ENCODE measurements around the gene STAP2. TPM values are rescaled to one million over a fixed set of nuclear protein-coding genes. Genes with fewer than 3 reads are reported as not detected.
"Not testable (repeated sequence)": the region's sequence is repeated elsewhere in the genome, so short reads cannot be mapped to it uniquely, and the experiment has no call there.

STAP2 gene
- total and polyA plus RNA-seq, 2 donors (not counting 3 experiments of a cell fraction or from before 2014, with no cell fraction given) = 12.2 to 21.7 TPM

- no peak overlapping the region for H3K4me2 ChIP-seq (ENCODE audit: insufficient read depth, low read length)
- H4K20me1 ChIP-seq (replicated peaks; ENCODE audit: control insufficient read depth, extremely low read depth, insufficient read depth, low read length) = no peaks in the 10 kb centered on the region
- H3K4me3 ChIP-seq (replicated peaks in 1 of 3; ENCODE audit: insufficient read depth in 1 of 3, low read depth in 1 of 3, low read length in 3 of 3) = no peak overlapping the region
- intact Hi-C loops (cut with micrococcal nuclease) (no loop called here), dilution Hi-C loops (cut with MboI; ENCODE audit: extremely low pct_ligation_motif_present, low sequenced_read_pairs) (no loop called here)
- H3K9me3 ChIP-seq (replicated peaks; ENCODE audit: control insufficient read depth, insufficient read depth, low read length) = no peaks in the 10 kb centered on the region
- POLR2A ChIA-PET = no interaction called here
- no peak for DNase-seq (ENCODE audit: low read depth, low spot score)
- peaks cover 2 to 4% of the 10 kb centered on the region in 2 experiments for H3K36me3 ChIP-seq (ENCODE audit: control insufficient read depth in 2 of 2, extremely low read depth in 1 of 2, insufficient read depth in 2 of 2, low read length in 2 of 2)
- CTCF ChIA-PET = no interaction called here
- no peak overlapping the region for H2AFZ ChIP-seq (ENCODE audit: low read depth, low read length)
- no peak for TF ChIP-seq MYC (IDR thresholded peaks at IDR 0.05; ENCODE audit: low read depth, low read length)
- no peak for TF ChIP-seq FOS (IDR thresholded peaks at IDR 0.05; ENCODE audit: borderline replicate concordance, insufficient read depth, low read length)
- TF ChIP-seq POLR2A (IDR thresholded peaks at IDR 0.05; ENCODE audit: low read depth, low read length) = no peak
- TF ChIP-seq EZH2 (IDR thresholded peaks at IDR 0.05; ENCODE audit: borderline replicate concordance, low read depth, low read length, severe bottlenecking) = no peak
- TF ChIP-seq GATA2 (IDR thresholded peaks at IDR 0.05; ENCODE audit: insufficient read depth, insufficient read length, low read depth, low read length) = no peak
- no peak for TF ChIP-seq POLR2AphosphoS5 (IDR thresholded peaks at IDR 0.05; ENCODE audit: insufficient read depth, low read depth, low read length)
- no peak for TF ChIP-seq JUN (IDR thresholded peaks at IDR 0.05; ENCODE audit: borderline replicate concordance, insufficient read depth, insufficient read length, low read depth)
- no peak for TF ChIP-seq CTCF (IDR thresholded peaks at IDR 0.05; ENCODE audit: extremely low read depth in 1 of 2, insufficient read depth in 1 of 2, low read depth in 1 of 2, low read length in 2 of 2)
- TF ChIP-seq, protein P1, sequence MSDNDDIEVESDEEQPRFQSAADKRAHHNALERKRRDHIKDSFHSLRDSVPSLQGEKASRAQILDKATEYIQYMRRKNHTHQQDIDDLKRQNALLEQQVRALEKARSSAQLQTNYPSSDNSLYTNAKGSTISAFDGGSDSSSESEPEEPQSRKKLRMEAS (IDR thresholded peaks at IDR 0.05; ENCODE audit: insufficient read depth, insufficient read length) = no peak
- H3K79me2 ChIP-seq (ENCODE audit: control insufficient read depth, insufficient read depth, low read length) = no peaks in the 10 kb centered on the region
- H3K27ac ChIP-seq (ENCODE audit: insufficient read depth, low read depth, low read length) = no peak overlapping the region
- no peak for FAIRE-seq
- no peak overlapping the region for H3K9ac ChIP-seq (replicated peaks; ENCODE audit: extremely low read depth, insufficient read depth, low read length)
- H3K9me1 ChIP-seq (replicated peaks; ENCODE audit: control insufficient read depth, extremely low read depth, insufficient read depth, low read length) = no peaks in the 10 kb centered on the region
- no peaks in the 10 kb centered on the region for H3K27me3 ChIP-seq (ENCODE audit: control insufficient read depth in 2 of 2, insufficient read depth in 2 of 2, low read length in 2 of 2)
- no peaks in the 10 kb centered on the region for H3K4me1 ChIP-seq (ENCODE audit: control insufficient read depth, extremely low read depth, insufficient read depth, low read length)
- no TSS peak for BruUV-seq (replicated peaks)
Observed at GRCh38 chr19:4350111-4350510, 11.5 kb upstream of the STAP2 start.

DNA sequence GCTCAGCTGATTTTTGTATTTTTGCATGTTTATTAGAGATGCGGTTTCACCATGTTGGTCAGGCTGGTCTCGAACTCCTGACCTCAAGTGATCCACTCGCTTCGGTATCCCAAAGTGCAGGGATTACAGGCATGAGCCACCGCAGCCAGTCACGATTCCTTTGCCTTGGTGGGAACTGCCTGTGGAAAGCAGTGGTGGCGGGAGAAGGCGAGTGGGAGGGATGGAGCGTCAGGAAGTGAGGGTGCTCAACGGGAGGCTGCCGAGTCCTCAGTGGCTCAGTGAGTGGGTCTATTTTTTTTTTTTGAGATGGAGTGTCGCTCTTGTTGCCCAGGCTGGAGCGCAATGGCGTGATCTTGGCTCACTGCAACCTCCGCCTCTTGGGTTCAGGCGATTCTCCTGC is 10.6 kb upstream of the STAP2 start:
- H3K27ac ChIP-seq (ENCODE audit: insufficient read depth, low read depth, low read length); H3K36me3 ChIP-seq (ENCODE audit: control insufficient read depth in 2 of 2, extremely low read depth in 1 of 2, insufficient read depth in 2 of 2, low read length in 2 of 2); H3K9me3 ChIP-seq (replicated peaks; ENCODE audit: control insufficient read depth, insufficient read depth, low read length); intact Hi-C loops (cut with micrococcal nuclease); H3K79me2 ChIP-seq (ENCODE audit: control insufficient read depth, insufficient read depth, low read length); H2AFZ ChIP-seq (ENCODE audit: low read depth, low read length); H3K9me1 ChIP-seq (replicated peaks; ENCODE audit: control insufficient read depth, extremely low read depth, insufficient read depth, low read length); H3K27me3 ChIP-seq (ENCODE audit: control insufficient read depth in 2 of 2, insufficient read depth in 2 of 2, low read length in 2 of 2); POLR2A ChIA-PET; H3K4me1 ChIP-seq (ENCODE audit: control insufficient read depth, extremely low read depth, insufficient read depth, low read length); H3K9ac ChIP-seq (replicated peaks; ENCODE audit: extremely low read depth, insufficient read depth, low read length); dilution Hi-C loops (cut with MboI; ENCODE audit: extremely low pct_ligation_motif_present, low sequenced_read_pairs); FAIRE-seq; BruUV-seq (replicated peaks); H3K4me3 ChIP-seq (replicated peaks in 1 of 3; ENCODE audit: insufficient read depth in 1 of 3, low read depth in 1 of 3, low read length in 3 of 3); DNase-seq (ENCODE audit: low read depth, low spot score); H3K4me2 ChIP-seq (ENCODE audit: insufficient read depth, low read length); H4K20me1 ChIP-seq (replicated peaks; ENCODE audit: control insufficient read depth, extremely low read depth, insufficient read depth, low read length): not testable (repeated sequence)
- CTCF ChIA-PET = interaction anchor here (2.5 kb wide), 1 partner anchor 82 kb away, joined by 8 read pairs; no protein-coding TSS in a partner anchor
